ENCODE measurements around the gene FCHSD1. TPM values are rescaled to one million over a fixed set of nuclear protein-coding genes. Genes with fewer than 3 reads are reported as not detected.
A peak's percentile ranks its signal among the peaks of the same experiment; 100 is the strongest.

The FCHSD1 gene
- total RNA-seq, 1 donor from 2014 or later, result 40.6 TPM

- peaks cover 13% of the 10 kb centered on the region for H3K4me1 Mint-ChIP-seq (ENCODE audit: low read depth, unreplicated experiment)
- no peaks in the 10 kb centered on the region for H3K9me3 ChIP-seq (ENCODE audit: insufficient read depth, low read depth, low read length)
- H3K9ac ChIP-seq (ENCODE audit: low read length), result no peak overlapping the region
- no peaks in the 10 kb centered on the region for H3K36me3 ChIP-seq (ENCODE audit: insufficient read depth, low read length)
- no peak overlapping the region for H3K4me3 ChIP-seq (ENCODE audit: insufficient read depth, low read depth, low read length)
- H3K4me1 ChIP-seq (ENCODE audit: insufficient read depth, low read length), result peaks cover 18% of the 10 kb centered on the region
- H3K4me2 ChIP-seq (ENCODE audit: low read length), result peak overlapping the region; percentile 89
- peak overlapping the region; percentile 84 for H3K4me3 Mint-ChIP-seq (ENCODE audit: unreplicated experiment)
- no peaks in the 10 kb centered on the region for H4K20me1 ChIP-seq (ENCODE audit: insufficient read depth, low read length)
- no peak for FAIRE-seq
- peak overlapping the region; percentile 73 for H2AFZ ChIP-seq (ENCODE audit: low read depth, low read length)
- peak; percentile 60 for DNase-seq (ENCODE audit: low read depth)
- TF ChIP-seq CTCF (IDR thresholded peaks at IDR 0.05; ENCODE audit: insufficient read depth, low read depth, low read length) (no peak), EZH2 (IDR thresholded peaks at IDR 0.05; ENCODE audit: insufficient read depth, low read length) (no peak)
- H3K79me2 ChIP-seq (ENCODE audit: insufficient read depth, low read length), result no peaks in the 10 kb centered on the region
- no peaks in the 10 kb centered on the region for H3K36me3 Mint-ChIP-seq (ENCODE audit: low read depth, unreplicated experiment)
- H3K27me3 ChIP-seq (ENCODE audit: insufficient read depth, low read length), result peaks cover 28% of the 10 kb centered on the region
- no peaks in the 10 kb centered on the region for H3K9me3 Mint-ChIP-seq (ENCODE audit: unreplicated experiment)
- H3K27me3 Mint-ChIP-seq (ENCODE audit: low read depth, unreplicated experiment), result peaks cover 55% of the 10 kb centered on the region
- H3K27ac ChIP-seq (ENCODE audit: low read depth, low read length), result no peak overlapping the region
- H3K27ac Mint-ChIP-seq (ENCODE audit: unreplicated experiment), result peak overlapping the region; percentile 31
These were observed 41.9 kb upstream of the FCHSD1 start for GRCh38 chr5:141692919-141693725.

GRCh38 chr5:141692533-141692888 is 41.3 kb upstream of the FCHSD1 start:
- Mint-ChIP-seq H3K4me3 (ENCODE audit: unreplicated experiment) (peak overlapping the region; percentile 84), H3K27ac (ENCODE audit: unreplicated experiment) (peak overlapping the region; percentile 34), H3K36me3 (ENCODE audit: low read depth, unreplicated experiment) (no peaks in the 10 kb centered on the region), H3K27me3 (ENCODE audit: low read depth, unreplicated experiment) (peaks cover 51% of the 10 kb centered on the region), H3K9me3 (ENCODE audit: unreplicated experiment) (no peaks in the 10 kb centered on the region), H3K4me1 (ENCODE audit: low read depth, unreplicated experiment) (peaks cover 17% of the 10 kb centered on the region)
- H2AFZ ChIP-seq (ENCODE audit: low read depth, low read length), result peak overlapping the region; percentile 79
- peaks cover 23% of the 10 kb centered on the region for H3K27me3 ChIP-seq (ENCODE audit: insufficient read depth, low read length)
- H3K4me1 ChIP-seq (ENCODE audit: insufficient read depth, low read length), result peaks cover 18% of the 10 kb centered on the region
- TF ChIP-seq CTCF (IDR thresholded peaks at IDR 0.05; ENCODE audit: insufficient read depth, low read depth, low read length) (no peak), EZH2 (IDR thresholded peaks at IDR 0.05; ENCODE audit: insufficient read depth, low read length) (no peak)
- DNase-seq (ENCODE audit: low read depth) (no peak), FAIRE-seq (no peak)
- peak overlapping the region; percentile 89 for H3K4me2 ChIP-seq (ENCODE audit: low read length)
- no peaks in the 10 kb centered on the region for H4K20me1 ChIP-seq (ENCODE audit: insufficient read depth, low read length)
- H3K79me2 ChIP-seq (ENCODE audit: insufficient read depth, low read length), result no peaks in the 10 kb centered on the region
- no peaks in the 10 kb centered on the region for H3K9me3 ChIP-seq (ENCODE audit: insufficient read depth, low read depth, low read length)
- H3K36me3 ChIP-seq (ENCODE audit: insufficient read depth, low read length), result no peaks in the 10 kb centered on the region
- H3K4me3 ChIP-seq (ENCODE audit: insufficient read depth, low read depth, low read length), result peak overlapping the region; percentile 52
- H3K9ac ChIP-seq (ENCODE audit: low read length), result peak overlapping the region; percentile 41
- no peak overlapping the region for H3K27ac ChIP-seq (ENCODE audit: low read depth, low read length)
